Spleen (tissue), 11 donors: ENCODE measurements around the gene RASSF7. TPM values are rescaled to one million over a fixed set of nuclear protein-coding genes. Genes with fewer than 3 reads are reported as not detected.

Experiments used
- DNase-seq: peaks from one replicate; pipeline ENCODE4 v3.0.0-alpha.2; 2020
- H3K27ac ChIP-seq, 8 donors: fragments of 200-600 bp; sonication (generic) in 7 of 8; 1 replicate in 4 of 8; 2 replicates in 4 of 8; pipeline versions ENCODE4 v1.5.0 to v1.8.0; 2016 to 2021; ENCODE audit warnings: inconsistent platforms in 4 of 8, mild to moderate bottlenecking in 4 of 8, moderate library complexity in 1 of 8
- H3K27me3 ChIP-seq, 7 donors: fragments of 200-600 bp; sonication (generic) in 6 of 7; replicated peaks in 1 of 7; 1 replicate in 4 of 7; 2 replicates in 3 of 7; pipeline versions ENCODE4 v1.5.0 to v1.8.0; 2016 to 2021; ENCODE audit warnings: inconsistent platforms in 3 of 7, mild to moderate bottlenecking in 1 of 7
- H3K36me3 ChIP-seq, 6 donors: fragments of 200-600 bp; sonication (generic) in 5 of 6; 1 replicate in 4 of 6; 2 replicates in 2 of 6; pipeline versions ENCODE4 v1.5.0 to v1.8.0; 2016 to 2021; ENCODE audit warnings: inconsistent platforms in 2 of 6
- H3K4me1 ChIP-seq, 6 donors: fragments of 200-600 bp; sonication (generic) in 5 of 6; 1 replicate in 3 of 6; 2 replicates in 3 of 6; pipeline versions ENCODE4 v1.5.0 to v1.8.0; 2016 to 2021; ENCODE audit warnings: inconsistent platforms in 3 of 6
- H3K4me3 ChIP-seq, 8 donors: fragments of 200-600 bp; sonication (generic) in 7 of 8; 1 replicate in 4 of 8; 2 replicates in 4 of 8; pipeline versions ENCODE4 v1.5.0 to v1.8.0; 2016 to 2021; ENCODE audit warnings: inconsistent platforms in 4 of 8, mild to moderate bottlenecking in 4 of 8, moderate library complexity in 2 of 8
- H3K9me3 ChIP-seq, 8 donors: fragments of 200-600 bp; sonication (generic) in 7 of 8; 1 replicate in 4 of 8; 2 replicates in 4 of 8; pipeline versions ENCODE4 v1.5.0 to v1.8.0; 2016 to 2021; ENCODE audit warnings: inconsistent platforms in 4 of 8
- POLR2A ChIP-seq, 3 donors: fragments of 450-650 bp; IDR thresholded peaks; one replicate each; pipeline ENCODE4 v1.5.1; 2017; ENCODE audit warnings: antibody characterized with exemption in 3 of 3, mild to moderate bottlenecking in 1 of 3
- POLR2AphosphoS5 ChIP-seq, 3 donors: sonication (generic); formaldehyde crosslinking; IDR thresholded peaks; one replicate each; pipeline ENCODE4 v1.5.1; 2017; ENCODE audit warnings: antibody characterized with exemption in 3 of 3
- WGBS, 5 donors: extraction: QIAGEN DNeasy Blood & Tissue Kit in 3 of 5; methylation state at CpG; one replicate each; pipeline versions ENCODE4 v1.1.5 to v1.1.7; 2013 to 2018; 5-methylcytosine and 5-hydroxymethylcytosine counted together
- intact Hi-C: fragments of 100-400 bp; cut with DNase I; formaldehyde crosslinking; loops from one replicate; pipeline ENCODE4 v1.15.0; 2023; ENCODE audit warnings: low total_unique reads
- polyA plus RNA-seq, 3 donors: library from polyadenylated mRNA; stranded (reverse); fragments of 200-250 nt; gene quantifications; one replicate each; pipeline ENCODE4 v1.2.1, GENCODE V29; 2013
- total RNA-seq, 7 donors: library from RNA; depleted of rRNA in 3 of 7; stranded (reverse); fragments of >200 nt in 3 of 7; fragmentation: NEBNext Ultra II Directional in 4 of 7; extraction: Animal tissue kit (Norgen Biotek cat#: 25700) in 4 of 7; gene quantifications; one replicate each; pipeline versions ENCODE4 v1.1.0 to v1.2.1, GENCODE V29; 2016 to 2021
- TF ChIP-seq, protein P1 (sequence below), 11 experiments: fragments of 200-600 bp in 7 of 11; fragments of 450-650 bp in 4 of 11; sonication (generic) in 4 of 11; IDR thresholded peaks in 8 of 11; conservative IDR thresholded peaks in 3 of 11; 1 replicate in 7 of 11; 2 replicates in 4 of 11; pipeline versions ENCODE4 v1.4.0 to v1.8.0; 2016 to 2021; ENCODE audit warnings: antibody characterized with exemption in 11 of 11, inconsistent platforms in 4 of 11, mild to moderate bottlenecking in 1 of 11
- donor health status: healthy with polysubstance abuse.
- donor health status: DM: no; HTN: no; CAD: no; lungs with moderate emphysema.
- donor health status: DM: no; HTN: no; CAD: no.
- donor health status: Bipolar disorder and iron deficiency.
- donor health status: healthy.
- donor health status: DM: no; HTN: no; CAD: no.
- donor health status: DM: yes; HTN: yes; CAD: no.

The RASSF7 gene
- total and polyA plus RNA-seq, 10 donors: 8.3 to 39.6 (median 26.6) TPM

DNA sequence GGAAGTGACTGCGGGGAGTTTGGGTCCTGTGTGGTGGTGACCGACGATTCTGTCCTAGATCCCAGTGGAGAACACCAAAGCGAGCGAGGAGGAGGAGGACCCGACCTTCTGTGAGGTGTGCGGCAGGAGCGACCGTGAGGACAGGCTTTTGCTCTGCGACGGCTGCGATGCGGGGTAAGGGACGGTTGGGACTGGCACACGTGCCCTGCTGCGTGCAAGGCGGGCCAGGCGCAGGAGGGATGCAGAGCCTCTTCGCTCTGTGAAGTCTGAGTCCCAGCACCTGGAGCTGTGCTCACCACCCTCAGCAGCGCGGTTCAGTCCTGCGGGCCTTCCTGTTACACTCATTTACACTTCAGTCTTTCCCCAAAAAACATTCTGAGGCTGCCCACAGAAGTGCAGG lies 31.7 kb downstream of the RASSF7 start:
- 96 to 98% (median 97%) methylated on average over 22 of the region's 22 CpGs for WGBS, 5 donors
- TF ChIP-seq, protein P1, sequence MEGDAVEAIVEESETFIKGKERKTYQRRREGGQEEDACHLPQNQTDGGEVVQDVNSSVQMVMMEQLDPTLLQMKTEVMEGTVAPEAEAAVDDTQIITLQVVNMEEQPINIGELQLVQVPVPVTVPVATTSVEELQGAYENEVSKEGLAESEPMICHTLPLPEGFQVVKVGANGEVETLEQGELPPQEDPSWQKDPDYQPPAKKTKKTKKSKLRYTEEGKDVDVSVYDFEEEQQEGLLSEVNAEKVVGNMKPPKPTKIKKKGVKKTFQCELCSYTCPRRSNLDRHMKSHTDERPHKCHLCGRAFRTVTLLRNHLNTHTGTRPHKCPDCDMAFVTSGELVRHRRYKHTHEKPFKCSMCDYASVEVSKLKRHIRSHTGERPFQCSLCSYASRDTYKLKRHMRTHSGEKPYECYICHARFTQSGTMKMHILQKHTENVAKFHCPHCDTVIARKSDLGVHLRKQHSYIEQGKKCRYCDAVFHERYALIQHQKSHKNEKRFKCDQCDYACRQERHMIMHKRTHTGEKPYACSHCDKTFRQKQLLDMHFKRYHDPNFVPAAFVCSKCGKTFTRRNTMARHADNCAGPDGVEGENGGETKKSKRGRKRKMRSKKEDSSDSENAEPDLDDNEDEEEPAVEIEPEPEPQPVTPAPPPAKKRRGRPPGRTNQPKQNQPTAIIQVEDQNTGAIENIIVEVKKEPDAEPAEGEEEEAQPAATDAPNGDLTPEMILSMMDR (IDR thresholded peaks at IDR 0.05 in 8 of 11, conservative IDR thresholded peaks at IDR 0.05 in 3 of 11): no peak
- peak in 1 of 3 donors; percentile 43 for TF ChIP-seq POLR2AphosphoS5 (IDR thresholded peaks at IDR 0.05)
- no peak for TF ChIP-seq POLR2A (IDR thresholded peaks at IDR 0.05)
- Histone ChIP-seq H3K27ac (no peak overlapping the region), H3K36me3 (peaks cover 6 to 100% (median 95%) of the 10 kb centered on the region in 6 donors), H3K4me3 (no peak overlapping the region), H3K4me1 (peaks cover 0 to 15% (median 7%) of the 10 kb centered on the region in 6 donors), H3K9me3 (no peaks in the 10 kb centered on the region), H3K27me3 (no peaks in the 10 kb centered on the region)
- DNase-seq: no peak
- intact Hi-C loops: no loop called here

DNA sequence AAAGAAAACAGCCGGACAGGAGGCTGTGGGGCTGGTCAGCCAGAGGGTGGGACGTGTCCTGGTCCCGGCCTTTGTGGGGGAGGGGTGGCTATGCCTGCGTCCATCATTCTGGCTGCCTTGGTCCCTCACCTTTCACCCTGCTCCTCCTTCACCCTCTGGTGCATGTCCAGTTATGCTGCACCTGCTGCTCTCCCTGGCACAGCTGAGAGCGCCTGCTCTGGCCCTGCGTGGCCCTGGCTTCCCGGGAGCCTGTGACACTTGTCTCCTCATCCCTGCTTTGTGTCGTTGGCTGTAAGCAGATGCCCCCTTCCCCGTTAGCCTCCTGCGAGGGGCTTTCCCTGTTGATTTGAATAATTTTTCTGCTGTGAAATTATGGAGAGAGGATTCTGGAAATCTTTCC lies 32.1 kb downstream of the RASSF7 start:
- Histone ChIP-seq H3K36me3 (peaks cover 6 to 100% (median 95%) of the 10 kb centered on the region in 6 donors), H3K4me1 (peaks cover 0 to 11% (median 3%) of the 10 kb centered on the region in 6 donors), H3K4me3 (no peak overlapping the region), H3K9me3 (no peaks in the 10 kb centered on the region), H3K27me3 (no peaks in the 10 kb centered on the region), H3K27ac (no peak overlapping the region)
- peak in 1 of 3 donors; percentile 15 for TF ChIP-seq POLR2AphosphoS5 (IDR thresholded peaks at IDR 0.05)
- TF ChIP-seq POLR2A (IDR thresholded peaks at IDR 0.05): no peak
- TF ChIP-seq, protein P1 (IDR thresholded peaks at IDR 0.05 in 8 of 11, conservative IDR thresholded peaks at IDR 0.05 in 3 of 11): no peak
- intact Hi-C loops: no loop called here
- no peak for DNase-seq
- 87 to 95% (median 94%) methylated on average over 10 of the region's 10 CpGs for WGBS, 5 donors

DNA sequence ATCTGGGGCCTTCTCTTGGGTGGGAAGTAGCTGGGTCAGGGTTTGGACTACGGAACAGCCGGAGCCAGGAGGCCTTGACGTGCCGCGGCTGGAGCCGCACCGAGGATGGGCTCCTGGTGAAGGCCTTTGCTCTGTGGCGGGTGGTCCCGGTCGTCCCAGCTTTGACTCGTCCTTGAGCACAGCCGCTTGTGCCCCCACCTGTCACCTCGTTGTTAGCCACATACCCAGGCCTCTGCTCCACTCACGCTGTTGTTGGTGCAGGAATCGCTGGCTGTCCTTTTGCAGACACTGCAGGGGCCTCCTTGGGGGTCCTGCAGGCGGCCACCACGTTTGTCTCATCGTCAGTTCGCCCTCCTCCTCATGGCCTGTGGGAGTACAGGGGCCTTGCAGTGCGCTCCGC lies 32.6 kb downstream of the RASSF7 start:
- WGBS, 5 donors: 87 to 97% (median 95%) methylated on average over 19 to 21 of the region's 21 CpGs
- intact Hi-C loops: no loop called here
- Histone ChIP-seq H3K4me3 (no peak overlapping the region), H3K4me1 (peaks cover 0 to 6% (median under 1%) of the 10 kb centered on the region in 6 donors), H3K36me3 (peaks cover 6 to 100% (median 95%) of the 10 kb centered on the region in 6 donors), H3K27me3 (no peaks in the 10 kb centered on the region), H3K9me3 (no peaks in the 10 kb centered on the region), H3K27ac (no peak overlapping the region)
- no peak for DNase-seq
- TF ChIP-seq, protein P1 (IDR thresholded peaks at IDR 0.05 in 8 of 11, conservative IDR thresholded peaks at IDR 0.05 in 3 of 11): no peak
- TF ChIP-seq POLR2AphosphoS5 (IDR thresholded peaks at IDR 0.05): no peak
- no peak for TF ChIP-seq POLR2A (IDR thresholded peaks at IDR 0.05)

DNA sequence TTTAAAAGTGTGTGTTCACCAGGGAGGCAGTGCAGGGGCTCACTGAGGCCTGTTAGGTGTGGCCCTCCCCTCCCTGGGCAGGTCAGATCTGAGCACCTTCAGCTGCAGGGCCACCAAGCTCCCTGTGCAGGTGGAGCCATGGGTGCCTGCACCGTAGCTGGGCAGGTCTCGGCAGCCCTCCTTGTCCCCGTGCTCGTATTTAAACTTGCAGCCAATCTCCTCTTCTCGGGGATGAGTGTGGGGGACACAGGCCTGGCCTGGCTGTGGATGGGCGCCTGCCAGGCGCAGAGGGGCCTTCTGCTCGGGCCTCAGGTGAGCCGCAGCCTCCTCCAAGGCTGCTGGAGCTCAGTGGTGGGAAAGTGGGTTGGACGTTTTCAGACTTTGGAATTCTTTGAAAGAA lies 34.6 kb downstream of the RASSF7 start:
- Histone ChIP-seq H3K27ac (no peak overlapping the region), H3K27me3 (no peaks in the 10 kb centered on the region), H3K4me1 (no peaks in the 10 kb centered on the region), H3K36me3 (peaks cover 6 to 100% (median 95%) of the 10 kb centered on the region in 6 donors), H3K4me3 (no peak overlapping the region), H3K9me3 (no peaks in the 10 kb centered on the region)
- intact Hi-C loops: no loop called here
- no peak for DNase-seq
- WGBS, 5 donors: 92 to 100% (median 96%) methylated on average over 3 to 10 of the region's 10 CpGs
- TF ChIP-seq POLR2A (IDR thresholded peaks at IDR 0.05): no peak
- TF ChIP-seq POLR2AphosphoS5 (IDR thresholded peaks at IDR 0.05): peak in 1 of 3 donors; percentile 38
